GM23338 (cell line): ENCODE data around the gene C2orf49. TPM values are rescaled to one million over a fixed set of nuclear protein-coding genes. Genes with fewer than 3 reads are reported as not detected.
A peak's percentile ranks its signal among the peaks of the same experiment; 100 is the strongest.

Source experiments
- ATAC-seq: fragments of 200-7000 bp; cut with Tn5 transposase; 3 replicates; pipeline ENCODE4 v1.9.1; 2020
- DNase-seq: peaks from one replicate; pipeline ENCODE4 v3.0.0-alpha.2; 2015; ENCODE audit warnings: low spot score
- H2AFZ ChIP-seq: fragments of 200-600 bp; sonication (generic); 2 replicates; pipeline ENCODE4 v1.8.0; 2016; ENCODE audit warnings: antibody characterized with exemption, mild to moderate bottlenecking, moderate library complexity
- H3F3A ChIP-seq: fragments of 200-600 bp; sonication (generic); replicated peaks from 2 replicates; pipeline ENCODE4 v1.8.0; 2017; ENCODE audit warnings: antibody characterized with exemption, mixed run types, low read depth
- H3K27ac ChIP-seq: fragments of 200-600 bp; sonication (generic); 2 replicates; pipeline ENCODE4 v1.6.1; 2016; ENCODE audit warnings: low read depth
- H3K27me3 ChIP-seq: fragments of 200-600 bp; sonication (generic); 2 replicates; pipeline ENCODE4 v1.8.0; 2016; ENCODE audit warnings: mild to moderate bottlenecking, mixed run types, moderate library complexity; ENCODE audit not compliant: insufficient read depth
- H3K36me3 ChIP-seq: fragments of 200-600 bp; sonication (generic); 2 replicates; pipeline ENCODE4 v1.8.0; 2016; ENCODE audit warnings: mild to moderate bottlenecking; ENCODE audit not compliant: insufficient read depth
- H3K4me1 ChIP-seq: fragments of 200-600 bp; sonication (generic); 2 replicates; pipeline ENCODE4 v1.8.0; 2016; ENCODE audit warnings: mild to moderate bottlenecking, moderate library complexity; ENCODE audit not compliant: insufficient read depth
- H3K4me2 ChIP-seq: fragments of 200-600 bp; sonication (generic); 2 replicates; pipeline ENCODE4 v1.7.1; 2017; ENCODE audit warnings: mixed run types
- H3K4me3 ChIP-seq: fragments of 200-600 bp; sonication (generic); 2 replicates; pipeline ENCODE4 v1.6.1; 2016; ENCODE audit warnings: mixed run types
- H3K79me2 ChIP-seq: fragments of 200-600 bp; sonication (generic); replicated peaks from 2 replicates; pipeline ENCODE4 v1.8.0; 2017; ENCODE audit warnings: mild to moderate bottlenecking; ENCODE audit not compliant: insufficient read depth
- H3K9me2 ChIP-seq: fragments of 200-600 bp; sonication (generic); 2 replicates; pipeline ENCODE4 v1.8.0; 2017; ENCODE audit not compliant: insufficient read depth
- H4K20me1 ChIP-seq: fragments of 200-600 bp; sonication (generic); replicated peaks from 2 replicates; pipeline ENCODE4 v1.8.0; 2017; ENCODE audit warnings: mild to moderate bottlenecking; ENCODE audit not compliant: insufficient read depth
- H3K27ac Mint-ChIP-seq: 2 replicates; pipeline ENCODE4 v1.8.0; 2020; ENCODE audit warnings: inconsistent platforms, mild to moderate bottlenecking, moderate library complexity, mixed read lengths
- H3K27me3 Mint-ChIP-seq: 3 replicates; pipeline ENCODE4 v1.8.0; 2022; ENCODE audit warnings: low read depth, mild to moderate bottlenecking, moderate library complexity, mixed read lengths, inconsistent platforms; ENCODE audit not compliant: insufficient read depth, poor library complexity
- H3K36me3 Mint-ChIP-seq: 3 replicates; pipeline ENCODE4 v1.8.0; 2021; ENCODE audit warnings: low read depth, mild to moderate bottlenecking, inconsistent platforms, moderate library complexity, mixed read lengths
- H3K4me1 Mint-ChIP-seq: 3 replicates; pipeline ENCODE4 v1.8.0; 2020; ENCODE audit warnings: mild to moderate bottlenecking, inconsistent platforms, mixed read lengths
- H3K4me3 Mint-ChIP-seq: 3 replicates; pipeline ENCODE4 v1.8.0; 2021; ENCODE audit warnings: moderate library complexity, mild to moderate bottlenecking, inconsistent platforms, mixed read lengths
- H3K9me3 Mint-ChIP-seq: 3 replicates; pipeline ENCODE4 v1.8.0; 2020; ENCODE audit warnings: moderate library complexity, mild to moderate bottlenecking, inconsistent platforms, mixed read lengths
- CREB1 ChIP-seq: fragments of 250-450 bp; sonication (Bioruptor Pico); IDR thresholded peaks from 2 replicates; pipeline ENCODE4 v1.5.0; 2020; ENCODE audit warnings: low read depth, mild to moderate bottlenecking, moderate library complexity
- EZH2 ChIP-seq: fragments of 200-600 bp; sonication (generic); IDR thresholded peaks from one replicate; pipeline ENCODE4 v1.8.0; 2017; ENCODE audit warnings: antibody characterized with exemption, mild to moderate bottlenecking, low read depth; ENCODE audit not compliant: unreplicated experiment
- EZH2phosphoT487 ChIP-seq: fragments of 200-600 bp; sonication (generic); IDR thresholded peaks from one replicate; pipeline ENCODE4 v1.8.1; 2018; ENCODE audit warnings: antibody characterized with exemption; ENCODE audit not compliant: unreplicated experiment
- NANOG ChIP-seq: IDR thresholded peaks from 2 replicates; pipeline ENCODE4 v1.6.1; 2016; ENCODE audit warnings: antibody characterized with exemption, borderline replicate concordance
- POLR2AphosphoS5 ChIP-seq: IDR thresholded peaks from 2 replicates; pipeline ENCODE4 v1.6.1; 2016; ENCODE audit warnings: antibody characterized with exemption, low read depth
- STAT1 ChIP-seq: IDR thresholded peaks from one replicate; pipeline ENCODE4 v1.6.1; 2016; ENCODE audit warnings: antibody characterized with exemption; ENCODE audit not compliant: unreplicated experiment
- ZNF114 ChIP-seq: fragments of 250-450 bp; sonication (Bioruptor Pico); IDR thresholded peaks from 2 replicates; pipeline ENCODE4 v1.5.0; 2020; ENCODE audit warnings: mild to moderate bottlenecking, moderate library complexity
- ZNF331 ChIP-seq: fragments of 250-450 bp; sonication (Bioruptor Pico); IDR thresholded peaks from 2 replicates; pipeline ENCODE4 v1.5.0; 2020; ENCODE audit warnings: low read depth, mild to moderate bottlenecking, moderate library complexity
- polyA plus RNA-seq: library from polyadenylated mRNA; unstranded; fragments of >200 nt; fragmentation: Nextera tagmentation; extraction: Ambion mirVana; gene quantifications from 2 replicates; pipeline ENCODE4 v1.2.1, GENCODE V29; 2016
- total RNA-seq: library from RNA; depleted of rRNA; stranded (reverse); fragments of >200 nt; shearing (Covaris generic); gene quantifications from 2 replicates; pipeline ENCODE4 v1.2.3, GENCODE V29; 2014
- TF ChIP-seq, protein P1 (sequence below), 2 experiments: fragments of 200-600 bp in 1 of 2; sonication (generic) in 1 of 2; conservative IDR thresholded peaks; 2 replicates each; pipeline versions ENCODE4 v1.5.1 to v1.6.1; 2016 to 2017; ENCODE audit warnings: antibody characterized with exemption in 2 of 2, low read depth in 2 of 2, mild to moderate bottlenecking in 2 of 2, moderate library complexity in 1 of 2
- TF ChIP-seq, protein P2 (sequence below): IDR thresholded peaks from 2 replicates; pipeline ENCODE4 v1.6.1; 2016; ENCODE audit warnings: antibody characterized with exemption
- TF ChIP-seq, protein P3 (sequence below): IDR thresholded peaks from one replicate; pipeline ENCODE4 v1.6.1; 2018; ENCODE audit warnings: antibody characterized with exemption; ENCODE audit not compliant: unreplicated experiment

Gene C2orf49
- total and polyA plus RNA-seq, 2 experiments from 2014 or later, result 19.6 to 33.8 TPM

DNA sequence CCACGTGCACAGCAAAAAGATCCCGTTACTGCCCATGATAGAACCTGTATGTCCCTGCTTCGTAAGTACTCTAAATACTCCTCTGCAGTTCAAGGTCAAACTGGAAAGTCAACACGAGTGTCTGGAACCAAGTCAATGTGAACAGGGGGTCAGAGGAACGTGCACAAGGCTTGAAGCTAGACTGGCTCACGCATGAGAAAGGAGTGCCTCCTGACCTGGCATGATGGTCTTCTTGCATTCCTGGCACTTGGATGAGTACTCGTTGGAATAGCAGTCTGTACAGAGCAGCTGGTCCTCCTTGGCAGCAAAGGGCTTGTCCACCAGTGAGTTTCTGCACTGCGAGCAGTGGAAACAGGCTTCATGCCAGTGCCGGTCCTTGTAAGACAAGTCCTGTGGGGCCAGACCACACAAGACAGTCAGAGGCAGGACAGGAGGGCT is 36.0 kb downstream of the C2orf49 start (continued):
- TF ChIP-seq, protein P1, sequence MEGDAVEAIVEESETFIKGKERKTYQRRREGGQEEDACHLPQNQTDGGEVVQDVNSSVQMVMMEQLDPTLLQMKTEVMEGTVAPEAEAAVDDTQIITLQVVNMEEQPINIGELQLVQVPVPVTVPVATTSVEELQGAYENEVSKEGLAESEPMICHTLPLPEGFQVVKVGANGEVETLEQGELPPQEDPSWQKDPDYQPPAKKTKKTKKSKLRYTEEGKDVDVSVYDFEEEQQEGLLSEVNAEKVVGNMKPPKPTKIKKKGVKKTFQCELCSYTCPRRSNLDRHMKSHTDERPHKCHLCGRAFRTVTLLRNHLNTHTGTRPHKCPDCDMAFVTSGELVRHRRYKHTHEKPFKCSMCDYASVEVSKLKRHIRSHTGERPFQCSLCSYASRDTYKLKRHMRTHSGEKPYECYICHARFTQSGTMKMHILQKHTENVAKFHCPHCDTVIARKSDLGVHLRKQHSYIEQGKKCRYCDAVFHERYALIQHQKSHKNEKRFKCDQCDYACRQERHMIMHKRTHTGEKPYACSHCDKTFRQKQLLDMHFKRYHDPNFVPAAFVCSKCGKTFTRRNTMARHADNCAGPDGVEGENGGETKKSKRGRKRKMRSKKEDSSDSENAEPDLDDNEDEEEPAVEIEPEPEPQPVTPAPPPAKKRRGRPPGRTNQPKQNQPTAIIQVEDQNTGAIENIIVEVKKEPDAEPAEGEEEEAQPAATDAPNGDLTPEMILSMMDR (conservative IDR thresholded peaks at IDR 0.05; ENCODE audit: low read depth in 2 of 2), result no peak
- TF ChIP-seq, protein P2, sequence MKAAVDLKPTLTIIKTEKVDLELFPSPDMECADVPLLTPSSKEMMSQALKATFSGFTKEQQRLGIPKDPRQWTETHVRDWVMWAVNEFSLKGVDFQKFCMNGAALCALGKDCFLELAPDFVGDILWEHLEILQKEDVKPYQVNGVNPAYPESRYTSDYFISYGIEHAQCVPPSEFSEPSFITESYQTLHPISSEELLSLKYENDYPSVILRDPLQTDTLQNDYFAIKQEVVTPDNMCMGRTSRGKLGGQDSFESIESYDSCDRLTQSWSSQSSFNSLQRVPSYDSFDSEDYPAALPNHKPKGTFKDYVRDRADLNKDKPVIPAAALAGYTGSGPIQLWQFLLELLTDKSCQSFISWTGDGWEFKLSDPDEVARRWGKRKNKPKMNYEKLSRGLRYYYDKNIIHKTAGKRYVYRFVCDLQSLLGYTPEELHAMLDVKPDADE, result no peak

DNA sequence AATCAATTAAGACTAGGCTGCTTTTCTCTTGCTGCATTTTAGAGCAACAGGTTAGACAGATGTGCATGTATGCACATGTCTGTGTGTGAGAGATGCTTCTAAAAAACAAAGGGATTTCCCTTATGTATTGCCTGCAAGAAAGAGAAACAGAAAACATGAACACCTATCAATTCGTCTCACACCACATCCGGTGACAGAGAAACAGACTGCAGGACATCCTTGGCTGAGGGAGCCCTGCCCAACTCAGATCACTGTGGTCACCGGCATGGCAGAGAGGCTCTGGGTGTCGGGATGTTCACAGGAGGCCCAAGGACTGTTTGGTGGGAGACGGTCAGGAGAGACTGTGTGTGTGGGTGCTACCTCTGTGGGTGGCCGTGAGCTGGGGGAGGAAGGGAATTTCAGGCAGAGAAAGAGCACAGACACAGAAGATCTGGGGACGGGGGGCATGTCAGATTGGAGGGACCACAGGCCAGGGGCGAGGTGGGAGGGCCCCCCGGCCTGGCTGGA is 36.6 kb downstream of the C2orf49 start:
- ATAC-seq (no peak), DNase-seq (no peak)
- Mint-ChIP-seq H3K27ac (peak overlapping the region; percentile 39; the same call in 1 of the 2 replicates), H3K36me3 (peaks cover 12% of the 10 kb centered on the region), H3K4me3 (no peak overlapping the region), H3K4me1 (0 out of 3 replicates have a peak, but pooled peaks cover 2% of the 10 kb centered on the region), H3K27me3 (peaks cover 3% of the 10 kb centered on the region), H3K9me3 (no peaks in the 10 kb centered on the region)
- Histone ChIP-seq H3K27ac (no peak overlapping the region), H2AFZ (no peak overlapping the region), H3K36me3 (no peaks in the 10 kb centered on the region), H3K4me1 (no peaks in the 10 kb centered on the region), H3K4me2 (no peak overlapping the region), H3K4me3 (no peak overlapping the region), H3K9me2 (no peaks in the 10 kb centered on the region), H3F3A (no peaks in the 10 kb centered on the region), H3K79me2 (0 out of 2 replicates have a peak, but pooled peaks cover 2% of the 10 kb centered on the region), H3K27me3 (no peaks in the 10 kb centered on the region), H4K20me1 (no peaks in the 10 kb centered on the region; the same call in 1 of the 2 replicates)
- no peak for TF ChIP-seq STAT1
- TF ChIP-seq NANOG, result no peak
- TF ChIP-seq ZNF114 (CRISPR knock-in tag), result no peak
- TF ChIP-seq CREB1, result no peak
- TF ChIP-seq ZNF331, result no peak
- no peak for TF ChIP-seq EZH2
- TF ChIP-seq POLR2AphosphoS5, result no peak
- TF ChIP-seq, protein P3, sequence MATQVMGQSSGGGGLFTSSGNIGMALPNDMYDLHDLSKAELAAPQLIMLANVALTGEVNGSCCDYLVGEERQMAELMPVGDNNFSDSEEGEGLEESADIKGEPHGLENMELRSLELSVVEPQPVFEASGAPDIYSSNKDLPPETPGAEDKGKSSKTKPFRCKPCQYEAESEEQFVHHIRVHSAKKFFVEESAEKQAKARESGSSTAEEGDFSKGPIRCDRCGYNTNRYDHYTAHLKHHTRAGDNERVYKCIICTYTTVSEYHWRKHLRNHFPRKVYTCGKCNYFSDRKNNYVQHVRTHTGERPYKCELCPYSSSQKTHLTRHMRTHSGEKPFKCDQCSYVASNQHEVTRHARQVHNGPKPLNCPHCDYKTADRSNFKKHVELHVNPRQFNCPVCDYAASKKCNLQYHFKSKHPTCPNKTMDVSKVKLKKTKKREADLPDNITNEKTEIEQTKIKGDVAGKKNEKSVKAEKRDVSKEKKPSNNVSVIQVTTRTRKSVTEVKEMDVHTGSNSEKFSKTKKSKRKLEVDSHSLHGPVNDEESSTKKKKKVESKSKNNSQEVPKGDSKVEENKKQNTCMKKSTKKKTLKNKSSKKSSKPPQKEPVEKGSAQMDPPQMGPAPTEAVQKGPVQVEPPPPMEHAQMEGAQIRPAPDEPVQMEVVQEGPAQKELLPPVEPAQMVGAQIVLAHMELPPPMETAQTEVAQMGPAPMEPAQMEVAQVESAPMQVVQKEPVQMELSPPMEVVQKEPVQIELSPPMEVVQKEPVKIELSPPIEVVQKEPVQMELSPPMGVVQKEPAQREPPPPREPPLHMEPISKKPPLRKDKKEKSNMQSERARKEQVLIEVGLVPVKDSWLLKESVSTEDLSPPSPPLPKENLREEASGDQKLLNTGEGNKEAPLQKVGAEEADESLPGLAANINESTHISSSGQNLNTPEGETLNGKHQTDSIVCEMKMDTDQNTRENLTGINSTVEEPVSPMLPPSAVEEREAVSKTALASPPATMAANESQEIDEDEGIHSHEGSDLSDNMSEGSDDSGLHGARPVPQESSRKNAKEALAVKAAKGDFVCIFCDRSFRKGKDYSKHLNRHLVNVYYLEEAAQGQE, result no peak
- no peak for TF ChIP-seq EZH2phosphoT487
- TF ChIP-seq, protein P1 (conservative IDR thresholded peaks at IDR 0.05; ENCODE audit: low read depth in 2 of 2), result no peak
